Mucosa of rectum (tissue), 2 donors: ENCODE measurements around the gene RAMAC.
"Not testable (repeated sequence)": the region's sequence is repeated elsewhere in the genome, so short reads cannot be mapped to it uniquely, and the experiment has no call there.

ENCODE experiments used
- H3K27ac ChIP-seq, 2 donors: one replicate each; pipeline ENCODE4 v1.7.0; 2013; ENCODE audit warnings: inconsistent platforms in 2 of 2, low read depth in 2 of 2, low read length in 2 of 2
- H3K27me3 ChIP-seq, 2 donors: one replicate each; pipeline ENCODE4 v1.7.0; 2013; ENCODE audit warnings: low read length in 2 of 2; ENCODE audit not compliant: control insufficient read depth in 2 of 2, insufficient read depth in 2 of 2
- H3K36me3 ChIP-seq, 2 donors: one replicate each; pipeline ENCODE4 v1.7.0; 2013; ENCODE audit warnings: low read length in 2 of 2; ENCODE audit not compliant: control insufficient read depth in 2 of 2, insufficient read depth in 2 of 2
- H3K4me1 ChIP-seq, 2 donors: one replicate each; pipeline ENCODE4 v1.7.0; 2013; ENCODE audit warnings: low read length in 2 of 2, mild to moderate bottlenecking in 1 of 2; ENCODE audit not compliant: control insufficient read depth in 2 of 2, insufficient read depth in 2 of 2
- H3K4me3 ChIP-seq, 2 donors: one replicate each; pipeline ENCODE4 v1.7.0; 2013; ENCODE audit warnings: low read length in 2 of 2
- H3K9ac ChIP-seq, 2 donors: one replicate each; pipeline ENCODE4 v1.7.0; 2013; ENCODE audit warnings: low read length in 2 of 2, low read depth in 1 of 2, mild to moderate bottlenecking in 1 of 2
- H3K9me3 ChIP-seq, 2 donors: one replicate each; pipeline ENCODE4 v1.7.0; 2013; ENCODE audit warnings: low read length in 2 of 2; ENCODE audit not compliant: control insufficient read depth in 2 of 2
- donor health status: healthy.
- donor health status: Normal muscosa, but diverticular disease.

RAMAC gene

GRCh38 chr15:83011271-83012075 lies 25.5 kb downstream of the RAMAC start, which contains the start of gene C15orf40:
TSS of gene C15orf40 (minus strand) at chr15:83011639. CDS start at chr15:83011607, 32 bp downstream.
- H3K27ac ChIP-seq = peak within 1 kb of the TSS; percentile 75 to 83
- H3K4me3 ChIP-seq = peak within 1 kb of the TSS; percentile 72 to 100
- H3K9me3 ChIP-seq = no peaks in the 10 kb centered on the region
- no peaks in the 10 kb centered on the region for H3K27me3 ChIP-seq
- H3K4me1 ChIP-seq = peaks cover 15% of the 10 kb centered on the region in 2 donors
- peak within 1 kb of the TSS; percentile 77 to 79 for H3K9ac ChIP-seq
- H3K36me3 ChIP-seq = peaks cover 11 to 24% of the 10 kb centered on the region in 2 donors

- H3K9me3 ChIP-seq = no peaks in the 10 kb centered on the region
- peak overlapping the region; percentile 70 to 79 for H3K9ac ChIP-seq
- H3K36me3 ChIP-seq = peaks cover 7 to 24% of the 10 kb centered on the region in 2 donors
- peaks cover 15% of the 10 kb centered on the region in 2 donors for H3K4me1 ChIP-seq
- peak overlapping the region; percentile 72 to 100 for H3K4me3 ChIP-seq
- H3K27ac ChIP-seq = peak overlapping the region; percentile 62 to 83
- H3K27me3 ChIP-seq = no peaks in the 10 kb centered on the region
Observed at GRCh38 chr15:83012076-83012426, 26.0 kb downstream of the RAMAC start.

GRCh38 chr15:83012636-83013035 lies 26.6 kb downstream of the RAMAC start:
- H3K9ac ChIP-seq = peak overlapping the region in 1 of 2 donors; percentile 5
- H3K27me3 ChIP-seq = no peaks in the 10 kb centered on the region
- peak overlapping the region in 1 of 2 donors; percentile 100 for H3K4me3 ChIP-seq
- peaks cover 15% of the 10 kb centered on the region in 2 donors for H3K4me1 ChIP-seq
- no peak overlapping the region for H3K27ac ChIP-seq
- no peaks in the 10 kb centered on the region for H3K9me3 ChIP-seq
- peaks cover 10 to 25% of the 10 kb centered on the region in 2 donors for H3K36me3 ChIP-seq

GRCh38 chr15:83014205-83014653 lies 28.2 kb downstream of the RAMAC start:
- peaks cover 15% of the 10 kb centered on the region in 2 donors for H3K4me1 ChIP-seq

GRCh38 chr15:83015361-83015760 lies 29.4 kb downstream of the RAMAC start:
- no peak overlapping the region for H3K27ac ChIP-seq
- H3K9me3 ChIP-seq = no peaks in the 10 kb centered on the region
- no peaks in the 10 kb centered on the region for H3K27me3 ChIP-seq
- H3K9ac ChIP-seq = no peak overlapping the region
- H3K4me1 ChIP-seq = peaks cover 11 to 13% of the 10 kb centered on the region in 2 donors
- peaks cover 21 to 32% of the 10 kb centered on the region in 2 donors for H3K36me3 ChIP-seq
- H3K4me3 ChIP-seq = no peak overlapping the region

More at GRCh38 chr15:83014205-83014653, 28.2 kb downstream of the RAMAC start:
- Histone ChIP-seq H3K27me3 (no peaks in the 10 kb centered on the region), H3K9ac (no peak overlapping the region), H3K27ac (no peak overlapping the region), H3K36me3 (peaks cover 17 to 31% of the 10 kb centered on the region in 2 donors), H3K9me3 (no peaks in the 10 kb centered on the region), H3K4me3 (no peak overlapping the region)

- Histone ChIP-seq H3K9ac (no peak overlapping the region), H3K36me3 (peaks cover 21 to 37% of the 10 kb centered on the region in 2 donors)
Observed at GRCh38 chr15:83016906-83017305, 30.9 kb downstream of the RAMAC start.

GRCh38 chr15:83018436-83018835 lies 32.4 kb downstream of the RAMAC start:
- no peaks in the 10 kb centered on the region for H3K4me1 ChIP-seq
- H3K4me3 ChIP-seq = no peak overlapping the region
- no peaks in the 10 kb centered on the region for H3K9me3 ChIP-seq
- H3K27me3 ChIP-seq = no peaks in the 10 kb centered on the region
- H3K36me3 ChIP-seq = peaks cover 21 to 37% of the 10 kb centered on the region in 2 donors
- no peak overlapping the region for H3K9ac ChIP-seq
- no peak overlapping the region for H3K27ac ChIP-seq

More at GRCh38 chr15:83016906-83017305, 30.9 kb downstream of the RAMAC start:
- Histone ChIP-seq H3K4me3 (no peak overlapping the region), H3K27me3 (no peaks in the 10 kb centered on the region), H3K9me3 (no peaks in the 10 kb centered on the region), H3K4me1 (peaks cover 3 to 4% of the 10 kb centered on the region in 2 donors), H3K27ac (no peak overlapping the region)

- Histone ChIP-seq H3K4me1 (no peaks in the 10 kb centered on the region), H3K27me3 (no peaks in the 10 kb centered on the region), H3K36me3 (peaks cover 22 to 35% of the 10 kb centered on the region in 2 donors), H3K9ac (no peak overlapping the region), H3K9me3 (no peaks in the 10 kb centered on the region), H3K4me3 (no peak overlapping the region), H3K27ac (no peak overlapping the region)
Observed at GRCh38 chr15:83030021-83030420, 44.0 kb downstream of the RAMAC start.

- not testable (repeated sequence) for H3K27ac ChIP-seq, H3K27me3 ChIP-seq, H3K4me3 ChIP-seq, H3K9ac ChIP-seq, H3K4me1 ChIP-seq, H3K9me3 ChIP-seq
- peaks cover 22 to 36% of the 10 kb centered on the region in 2 donors for H3K36me3 ChIP-seq
Observed at GRCh38 chr15:83031234-83031633, 45.2 kb downstream of the RAMAC start.

- H3K27ac ChIP-seq = no peak overlapping the region
- no peaks in the 10 kb centered on the region for H3K4me1 ChIP-seq
- no peaks in the 10 kb centered on the region for H3K9me3 ChIP-seq
- H3K9ac ChIP-seq = no peak overlapping the region
- no peak overlapping the region for H3K4me3 ChIP-seq
- H3K27me3 ChIP-seq = no peaks in the 10 kb centered on the region
- H3K36me3 ChIP-seq = peaks cover 16 to 36% of the 10 kb centered on the region in 2 donors
Observed at GRCh38 chr15:83036253-83036652, 50.2 kb downstream of the RAMAC start.
